Body of pancreas (tissue), 4 donors: Measurements from ENCODE around the gene LRRC32.

ENCODE experiments used
- POLR2A ChIP-seq, 3 donors: fragments of 450-650 bp; IDR thresholded peaks; one replicate each; pipeline ENCODE4 v1.6.1; 2016; ENCODE audit warnings: antibody characterized with exemption in 3 of 3, mild to moderate bottlenecking in 2 of 3
- TF ChIP-seq, protein P1 (sequence below), 7 experiments: fragments of 450-650 bp in 4 of 7; fragments of 200-600 bp in 3 of 7; sonication (generic) in 3 of 7; IDR thresholded peaks; one replicate each; pipeline ENCODE4 v1.5.1; 2016 to 2019; ENCODE audit warnings: antibody characterized with exemption in 7 of 7

DNA sequence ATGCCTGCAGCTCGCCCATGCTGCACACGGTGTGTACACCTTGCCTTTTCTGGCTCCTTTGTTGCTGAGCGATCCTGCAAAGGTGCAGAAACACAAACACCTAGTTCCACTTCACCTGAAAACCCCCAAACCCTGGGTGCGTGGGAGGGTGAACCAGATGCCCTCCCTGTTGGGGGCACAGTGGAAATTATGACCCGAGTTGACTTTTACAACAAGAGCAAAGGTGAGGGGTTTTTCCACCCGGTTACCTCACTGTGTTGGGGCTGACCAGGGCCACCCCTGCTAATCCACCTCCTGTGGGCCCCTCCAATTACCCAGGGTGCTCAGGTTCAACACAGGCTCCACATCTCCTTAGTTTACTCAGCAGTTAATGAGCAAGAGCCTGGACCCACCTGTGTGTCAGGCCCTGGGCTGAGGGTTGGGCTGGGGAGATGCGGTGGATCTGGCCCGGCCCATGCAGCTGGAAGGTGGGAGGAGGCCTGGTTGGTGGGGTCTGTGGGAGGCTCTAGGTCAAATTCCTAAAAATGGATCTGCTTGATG, 42.1 kb downstream of the LRRC32 start:
- TF ChIP-seq POLR2A (IDR thresholded peaks at IDR 0.05) = no peak
- TF ChIP-seq, protein P1, sequence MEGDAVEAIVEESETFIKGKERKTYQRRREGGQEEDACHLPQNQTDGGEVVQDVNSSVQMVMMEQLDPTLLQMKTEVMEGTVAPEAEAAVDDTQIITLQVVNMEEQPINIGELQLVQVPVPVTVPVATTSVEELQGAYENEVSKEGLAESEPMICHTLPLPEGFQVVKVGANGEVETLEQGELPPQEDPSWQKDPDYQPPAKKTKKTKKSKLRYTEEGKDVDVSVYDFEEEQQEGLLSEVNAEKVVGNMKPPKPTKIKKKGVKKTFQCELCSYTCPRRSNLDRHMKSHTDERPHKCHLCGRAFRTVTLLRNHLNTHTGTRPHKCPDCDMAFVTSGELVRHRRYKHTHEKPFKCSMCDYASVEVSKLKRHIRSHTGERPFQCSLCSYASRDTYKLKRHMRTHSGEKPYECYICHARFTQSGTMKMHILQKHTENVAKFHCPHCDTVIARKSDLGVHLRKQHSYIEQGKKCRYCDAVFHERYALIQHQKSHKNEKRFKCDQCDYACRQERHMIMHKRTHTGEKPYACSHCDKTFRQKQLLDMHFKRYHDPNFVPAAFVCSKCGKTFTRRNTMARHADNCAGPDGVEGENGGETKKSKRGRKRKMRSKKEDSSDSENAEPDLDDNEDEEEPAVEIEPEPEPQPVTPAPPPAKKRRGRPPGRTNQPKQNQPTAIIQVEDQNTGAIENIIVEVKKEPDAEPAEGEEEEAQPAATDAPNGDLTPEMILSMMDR (IDR thresholded peaks at IDR 0.05) = no peak
